Measurements from ENCODE around the gene PDAP1.

GRCh38 chr7:99371376-99371920, 36.9 kb downstream of the PDAP1 start:
- TF ChIP-seq CTCF (IDR thresholded peaks at IDR 0.05; ENCODE audit: control extremely low read depth in 1 of 3, insufficient read depth in 1 of 3, low read depth in 1 of 3, low read length in 3 of 3) (no peak), TEAD4 (IDR thresholded peaks at IDR 0.05; ENCODE audit: low read depth, low read length) (no peak), SIX5 (IDR thresholded peaks at IDR 0.05; ENCODE audit: low read depth, low read length) (no peak), POU5F1 (IDR thresholded peaks at IDR 0.05; ENCODE audit: low read depth, low read length) (no peak), RFX5 (IDR thresholded peaks at IDR 0.05; ENCODE audit: borderline replicate concordance, low read depth, low read length) (no peak)
